Uterus (tissue), 2 donors: ENCODE data around the gene GNB2.

Source experiments
- CTCF ChIP-seq, 4 experiments: fragments of 200-600 bp in 2 of 4; fragments of 450-650 bp in 2 of 4; sonication (generic) in 2 of 4; IDR thresholded peaks; one replicate each; pipeline ENCODE4 v1.5.1; 2016 to 2019; ENCODE audit warnings: antibody characterized with exemption in 4 of 4, mild to moderate bottlenecking in 2 of 4, moderate library complexity in 1 of 4
- POLR2A ChIP-seq, 2 donors: fragments of 450-650 bp; IDR thresholded peaks; one replicate each; pipeline ENCODE4 v1.6.1; 2016; ENCODE audit warnings: antibody characterized with exemption in 2 of 2, mild to moderate bottlenecking in 1 of 2, moderate library complexity in 1 of 2

GRCh38 chr7:100675105-100675451 lies 1.5 kb downstream of the GNB2 start:
- TF ChIP-seq CTCF (IDR thresholded peaks at IDR 0.05), result no peak
- no peak for TF ChIP-seq POLR2A (IDR thresholded peaks at IDR 0.05)
